ENCODE data around the gene POC1A.
A peak's percentile ranks its signal among the peaks of the same experiment; 100 is the strongest.

POC1A gene

GRCh38 chr3:52154135-52155094, at the start of gene POC1A:
Gene POC1A (minus strand): TSS chr3:52154423. CDS start chr3:52154372, 51 bp downstream.
- DNase-seq, result peak; percentile 97

DNA sequence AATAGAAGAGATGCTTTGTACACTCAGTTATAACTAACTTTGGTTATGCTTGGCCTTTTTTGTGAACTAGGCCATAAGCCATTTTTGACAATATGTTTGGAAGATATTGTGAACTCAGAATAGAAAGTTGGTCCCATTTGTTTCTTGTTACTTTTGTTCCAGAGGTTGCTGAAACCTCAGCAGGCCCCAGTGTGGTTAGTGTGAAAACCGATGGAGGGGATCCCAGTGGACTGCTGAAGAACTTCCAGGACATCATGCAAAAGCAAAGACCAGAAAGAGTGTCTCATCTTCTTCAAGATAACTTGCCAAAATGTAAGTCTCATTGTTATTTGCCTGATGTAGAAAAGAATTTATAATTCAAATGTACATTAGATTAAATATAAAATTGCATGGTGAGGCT, 49.5 kb upstream of the POC1A start:
- no peak for DNase-seq

- DNase-seq, result no peak
These were observed 48.3 kb upstream of the POC1A start for GRCh38 chr3:52202384-52203077.

DNA sequence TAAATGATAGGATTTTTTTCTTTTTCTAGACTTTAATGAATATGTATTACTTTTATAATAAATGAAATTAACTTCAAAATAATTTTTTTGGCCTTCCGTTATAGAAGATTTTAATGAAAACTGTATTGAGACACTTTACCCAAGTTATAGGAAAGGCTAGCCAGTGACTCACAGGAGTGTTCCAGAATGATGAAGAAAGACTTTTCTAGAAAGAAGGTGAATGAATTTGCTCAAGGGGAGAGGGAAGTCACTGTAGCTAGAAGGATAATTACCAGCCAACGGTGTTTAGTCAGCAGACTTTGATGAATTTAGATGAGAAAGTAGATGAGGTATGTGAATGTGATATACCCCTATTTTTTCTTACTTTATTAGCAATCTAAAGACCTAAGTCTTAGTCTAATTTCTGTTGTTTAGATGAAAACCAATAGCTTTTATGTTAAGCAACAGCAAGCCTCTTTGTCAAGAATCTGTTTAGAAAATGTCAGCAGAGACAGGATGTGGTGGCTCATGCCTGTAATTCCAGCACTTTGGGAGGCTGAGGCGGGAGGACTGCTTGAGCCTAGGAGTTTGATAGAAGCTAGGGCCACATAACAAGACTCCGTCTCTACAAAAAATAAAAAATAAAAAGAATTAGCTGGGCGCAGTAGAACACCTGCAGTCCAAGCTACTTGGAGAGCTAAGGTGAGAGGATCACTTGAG, 46.9 kb upstream of the POC1A start:
- DNase-seq, result no peak

- no peak for DNase-seq
These were observed 44.7 kb upstream of the POC1A start for GRCh38 chr3:52198643-52199608.

DNA sequence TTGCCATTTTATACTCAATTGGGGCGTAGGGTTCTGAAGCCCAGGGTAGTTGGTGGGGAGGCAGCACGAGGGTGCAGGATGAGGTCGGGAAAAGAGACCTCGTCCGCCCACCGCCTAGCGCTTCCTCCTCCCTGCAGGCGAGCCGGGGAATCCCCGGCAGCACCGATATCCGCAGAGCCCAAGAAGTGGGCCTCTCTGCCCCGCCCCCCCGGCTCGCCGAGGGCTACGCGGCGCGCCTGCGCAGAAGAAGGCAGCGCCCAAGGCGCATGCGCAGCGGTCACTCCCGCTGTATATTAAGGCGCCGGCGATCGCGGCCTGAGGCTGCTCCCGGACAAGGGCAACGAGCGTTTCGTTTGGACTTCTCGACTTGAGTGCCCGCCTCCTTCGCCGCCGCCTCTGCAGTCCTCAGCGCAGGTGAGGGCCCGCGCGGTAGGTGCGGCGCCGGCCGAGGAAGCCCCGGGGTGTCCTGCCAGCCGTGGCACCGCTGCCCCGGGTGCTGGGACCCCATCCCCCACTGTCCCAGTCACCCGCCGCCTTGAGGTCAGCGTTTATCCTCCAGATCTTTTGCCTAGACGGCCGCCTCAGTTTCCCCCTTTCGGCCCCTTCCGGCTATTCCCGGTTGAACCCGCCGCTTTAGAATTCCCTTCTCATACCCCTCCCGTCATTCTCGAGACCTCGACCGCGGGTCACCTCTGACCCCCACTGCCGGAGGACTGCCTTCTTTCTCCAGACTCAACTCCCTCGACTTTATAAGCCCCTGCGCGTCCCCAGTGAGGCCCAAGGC, 43.8 kb upstream of the POC1A start, which contains the start of gene ALAS1:
Gene ALAS1, plus strand, starts transcription at position 319 of the 784 bp plus-strand sequence. CDS start 1,082 bp downstream, outside the sequence.
- peak; percentile 96 for DNase-seq

DNA sequence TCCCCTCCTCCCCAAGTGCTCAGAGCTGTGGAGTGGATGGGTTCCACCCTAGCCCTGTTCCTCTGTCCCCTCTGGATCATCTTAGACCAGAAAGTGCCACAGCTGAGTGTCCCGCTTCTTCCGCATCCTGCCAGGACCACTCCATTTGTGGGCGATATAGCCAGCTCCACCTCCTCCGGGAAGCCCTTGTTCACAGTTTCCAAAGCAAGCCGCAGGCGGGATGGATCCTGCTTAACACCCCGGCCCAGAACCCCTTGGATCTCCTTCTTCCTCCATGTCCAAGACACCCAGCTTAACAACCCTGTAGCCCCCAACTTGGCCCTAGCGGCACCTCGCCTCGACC, 43.2 kb upstream of the POC1A start:
- no peak for DNase-seq

GRCh38 chr3:52196977-52197376, 42.8 kb upstream of the POC1A start:
- no peak for DNase-seq

DNA sequence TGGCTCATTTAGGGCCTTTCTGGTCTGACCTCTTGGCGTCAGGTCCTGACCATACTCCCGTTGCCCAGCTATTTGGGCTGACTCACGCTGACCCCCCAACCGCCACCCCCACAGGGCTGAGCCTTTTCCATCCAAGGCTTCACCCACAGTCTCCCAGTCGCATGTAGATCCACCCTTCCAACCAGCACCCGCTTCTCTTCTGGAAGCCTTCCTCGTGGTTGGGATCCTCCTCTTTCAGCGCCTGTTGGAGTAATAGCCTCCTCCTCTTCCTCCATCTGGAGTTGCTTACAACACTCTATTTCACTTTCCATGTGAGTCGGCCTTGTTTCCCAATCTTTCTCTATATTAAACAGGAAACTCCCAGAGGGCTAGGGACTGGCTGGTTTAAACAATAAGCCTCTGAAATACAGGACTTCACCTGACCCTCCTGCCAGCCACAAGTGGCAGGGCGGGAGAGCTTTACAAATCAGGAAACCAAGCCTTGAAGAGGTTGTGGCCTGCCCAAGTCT, 41.7 kb upstream of the POC1A start:
- DNase-seq, result no peak

DNA sequence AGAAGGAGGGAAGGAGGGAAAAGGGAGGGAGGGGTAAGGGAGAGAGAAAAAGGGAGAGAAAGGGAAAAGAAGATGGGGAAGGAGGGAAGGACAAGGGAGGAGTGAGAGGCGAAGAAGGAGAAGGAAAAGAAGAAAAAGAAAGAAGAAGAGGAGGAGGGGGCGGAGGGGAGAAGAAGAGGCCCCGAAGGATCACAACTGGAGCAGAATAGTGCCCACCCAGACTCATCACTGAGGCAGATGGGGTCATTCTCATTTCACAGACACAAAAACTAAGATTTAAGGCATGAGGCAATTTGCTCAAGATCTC, 41.0 kb upstream of the POC1A start:
- no peak for DNase-seq

DNA sequence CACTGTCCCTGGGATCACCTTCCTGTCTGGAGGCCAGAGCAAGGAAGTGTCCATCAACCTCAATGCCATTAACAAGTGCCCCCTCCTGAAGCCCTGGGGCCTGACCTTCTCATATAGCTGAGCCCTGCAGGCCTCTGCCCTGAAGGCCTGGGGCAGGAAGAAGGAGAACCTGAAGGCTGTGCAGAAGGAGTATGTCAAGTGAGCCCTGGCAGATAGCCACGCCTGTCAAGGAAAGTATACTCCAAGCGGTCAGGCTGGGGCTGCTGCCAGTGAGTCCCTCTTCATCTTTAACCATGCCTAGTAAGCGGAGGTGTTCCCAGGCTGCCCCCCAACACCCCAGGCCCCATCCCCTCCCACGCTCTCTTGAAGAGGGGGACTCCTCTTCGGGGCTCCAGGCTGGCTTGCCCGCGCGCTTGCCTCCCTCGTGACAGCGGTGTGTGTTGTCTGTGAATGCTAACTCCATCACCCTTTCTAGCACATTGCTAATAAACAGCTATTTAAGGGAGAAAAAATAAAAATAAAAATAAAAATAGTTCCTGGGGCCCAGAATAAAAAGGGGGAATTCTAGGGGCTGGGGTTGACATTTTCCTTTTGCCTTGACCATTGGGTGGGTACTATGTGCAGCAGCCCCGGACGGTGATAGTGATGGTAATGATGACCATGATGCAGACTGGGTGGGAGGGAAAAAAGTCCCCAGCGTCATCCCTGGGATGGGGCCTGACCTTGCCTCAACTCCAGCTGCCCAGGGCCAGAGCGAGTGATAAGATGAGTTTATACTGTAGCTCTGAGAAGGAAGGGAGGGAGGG, 40.5 kb upstream of the POC1A start:
- no peak for DNase-seq

DNA sequence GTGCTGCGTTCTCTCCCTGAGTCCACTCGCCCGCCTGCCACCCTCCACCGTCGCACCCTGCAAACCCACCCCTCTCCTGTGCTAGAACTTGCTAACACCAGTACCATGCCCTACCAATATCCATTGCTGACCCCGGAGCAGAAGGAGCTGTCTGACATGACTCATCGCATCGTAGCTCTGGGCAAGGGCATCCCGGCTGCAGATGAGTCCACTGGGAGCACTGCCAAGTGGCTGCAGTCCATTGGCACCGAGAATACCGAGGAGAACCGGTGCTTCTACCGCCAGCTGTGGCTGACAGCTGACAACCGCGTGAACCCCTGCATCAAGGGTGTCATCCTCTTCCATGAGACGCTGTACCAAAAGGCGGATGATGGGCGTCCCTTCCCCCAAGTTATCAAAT, 38.8 kb upstream of the POC1A start:
- no peak for DNase-seq

- no peak for DNase-seq
These were observed 37.4 kb upstream of the POC1A start for GRCh38 chr3:52191663-52192062.

- no peak for DNase-seq
These were observed 36.3 kb upstream of the POC1A start for GRCh38 chr3:52190294-52191074.

GRCh38 chr3:52188556-52188955, 34.3 kb upstream of the POC1A start:
- no peak for DNase-seq

DNA sequence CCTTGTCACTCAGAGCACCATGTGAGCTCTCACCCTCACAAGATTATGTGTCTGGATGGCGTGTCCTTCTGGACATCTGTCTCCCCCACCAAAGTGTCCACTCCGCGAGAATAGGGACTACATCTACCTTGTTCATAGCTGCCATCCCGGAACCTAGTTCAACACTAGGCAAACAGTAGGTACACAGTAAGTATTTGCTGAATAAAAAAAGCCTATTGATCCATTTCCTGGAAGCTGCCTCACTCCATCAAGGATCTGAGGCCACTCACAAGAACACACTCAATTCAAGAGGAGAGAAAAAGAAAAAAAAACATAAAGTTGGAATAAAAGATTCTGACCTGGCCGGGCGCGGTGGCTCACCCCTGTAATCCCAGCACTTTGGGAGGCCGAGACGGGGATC, 32.5 kb upstream of the POC1A start:
- DNase-seq, result no peak

GRCh38 chr3:52185837-52186236, 31.6 kb upstream of the POC1A start:
- no peak for DNase-seq

DNA sequence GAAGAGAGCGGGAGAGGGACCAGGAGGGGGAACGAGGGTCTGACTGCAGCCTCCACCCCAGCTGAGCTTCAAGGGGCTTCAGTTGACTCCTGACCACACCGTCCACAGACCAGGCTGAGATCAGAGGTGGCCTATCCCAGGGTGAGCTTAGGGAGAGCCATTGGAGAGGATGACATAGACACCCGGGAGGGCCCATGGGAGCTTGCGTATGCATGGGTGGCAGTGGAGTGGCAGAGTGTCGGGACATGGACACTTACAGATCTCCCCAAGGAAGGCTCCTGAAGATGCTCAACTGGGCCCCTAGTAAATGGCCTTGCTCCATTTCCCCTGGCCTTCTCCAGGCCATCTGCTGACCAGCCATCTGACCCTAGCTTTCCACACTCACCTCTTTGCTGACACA, 31.1 kb upstream of the POC1A start:
- DNase-seq, result no peak

DNA sequence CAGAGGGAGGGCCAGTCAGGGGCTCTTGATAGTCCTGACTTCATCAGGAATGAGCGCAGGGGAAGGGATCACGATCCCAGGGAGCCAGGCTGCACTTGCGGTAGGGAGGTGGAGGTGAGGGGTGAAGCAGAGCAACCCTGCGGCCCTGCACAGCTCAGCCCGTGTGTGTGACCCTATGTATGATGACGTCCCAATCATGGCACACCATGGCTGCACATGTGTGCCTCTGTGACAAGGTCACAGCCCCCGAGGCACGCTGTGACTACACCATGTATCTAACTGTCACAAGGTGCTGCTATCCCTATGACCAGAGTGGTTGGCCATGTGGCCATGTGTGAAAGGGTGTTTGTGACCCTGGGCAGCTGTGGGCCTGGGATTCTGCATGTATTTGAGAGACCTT, 30.5 kb upstream of the POC1A start:
- DNase-seq, result no peak

All from stimulated activated CD4-positive, alpha-beta T cell treated with anti-CD3 and anti-CD28 coated beads, Interleukin-15, amount 100 ng/mL, for 24 hours (primary cell).